ENCODE data around the gene TMEM179. TPM values are rescaled to one million over a fixed set of nuclear protein-coding genes. Genes with fewer than 3 reads are reported as not detected.

TMEM179 gene
- total and polyA plus RNA-seq, 10 of the 15 experiments (the other 5 are each of a cell fraction or from before 2014, with no cell fraction given): not detected

- ChIA-PET SMC1A (ENCODE audit: uncharacterized antibody, unreplicated experiment) (interaction anchor here (1.2 to 2.2 kb wide), 2 partner anchors 10 to 30 kb away, joined by 3 to 7 read pairs; no protein-coding TSS in a partner anchor), CTCF (interaction anchor here (1.1 to 2.5 kb wide), 4 partner anchors 11 to 58 kb away, joined by 3 to 11 read pairs (median 4); no protein-coding TSS in a partner anchor), POLR2A (no interaction called here), RAD21 (ENCODE audit: unreplicated experiment) (interaction anchor here (0.9 to 1.5 kb wide), 3 partner anchors 27 to 58 kb away, joined by 3 to 7 read pairs (median 5); no protein-coding TSS in a partner anchor)
- Histone ChIP-seq H3K4me3 (no peak overlapping the region), H3K9ac (ENCODE audit: control insufficient read depth, insufficient read depth, low read length) (no peak overlapping the region), H4K20me1 (ENCODE audit: control insufficient read depth, insufficient read depth) (no peaks in the 10 kb centered on the region), H3K27me3 (replicated peaks in 1 of 2; ENCODE audit: control insufficient read depth in 2 of 2, insufficient read depth in 2 of 2, low read length in 1 of 2) (no peaks in the 10 kb centered on the region), H3K79me2 (ENCODE audit: control insufficient read depth, insufficient read depth, low read length) (no peaks in the 10 kb centered on the region), H3K4me1 (ENCODE audit: control insufficient read depth, insufficient read depth, low read length) (peaks cover 3% of the 10 kb centered on the region), H3K4me2 (ENCODE audit: control insufficient read depth, insufficient read depth) (no peak overlapping the region), H3K9me3 (replicated peaks; ENCODE audit: control insufficient read depth, insufficient read depth, low read length) (peaks cover 2% of the 10 kb centered on the region; the same call in 2 of the 3 replicates), H3K27ac (ENCODE audit: control insufficient read depth, insufficient read depth) (no peak overlapping the region), H2AFZ (ENCODE audit: control insufficient read depth, low read depth, low read length) (no peak overlapping the region), H3K36me3 (ENCODE audit: control insufficient read depth in 2 of 2, insufficient read depth in 2 of 2, low read length in 1 of 2) (no peaks in the 10 kb centered on the region)
- intact Hi-C loops (cut with micrococcal nuclease; ENCODE audit: unreplicated experiment) (loop anchor here (1.0 kb wide), 1 partner anchor 57 kb away; no protein-coding TSS in a partner anchor), in situ Hi-C loops (cut with MboI) (no loop called here)
- BruUV-seq (replicated peaks): no TSS peak
- DNase-seq (ENCODE audit: low read depth, low spot score) (no peak), ATAC-seq (no peak; the same call in 2 of the 3 replicates), FAIRE-seq (no peak)
- 64% methylated on average over 24 of the region's 24 CpGs for WGBS (ENCODE audit: insufficient coverage, insufficient replicate concordance, low lambda C conversion rate, missing lambda C conversion rate)
- no peak for TF ChIP-seq HCFC1 (IDR thresholded peaks at IDR 0.05; ENCODE audit: low read length)
- TF ChIP-seq NR2F1 (conservative IDR thresholded peaks at IDR 0.05): no peak
- no peak for TF ChIP-seq CBX5 (IDR thresholded peaks at IDR 0.05; ENCODE audit: low read depth)
- no peak for TF ChIP-seq ZBTB33 (IDR thresholded peaks at IDR 0.05)
- TF ChIP-seq JUNB (IDR thresholded peaks at IDR 0.05): no peak
- no peak for TF ChIP-seq LARP7 (IDR thresholded peaks at IDR 0.05)
- no peak for TF ChIP-seq RCOR1 (conservative IDR thresholded peaks at IDR 0.05; ENCODE audit: low read depth, low read length)
- no peak for TF ChIP-seq IKZF2 (IDR thresholded peaks at IDR 0.05)
- no peak for TF ChIP-seq POLR2AphosphoS2 (IDR thresholded peaks at IDR 0.05; ENCODE audit: low read depth, low read length)
- no peak for TF ChIP-seq ZZZ3 (IDR thresholded peaks at IDR 0.05; ENCODE audit: control insufficient read depth, insufficient read length, low read depth)
- no peak for TF ChIP-seq POLR2A (IDR thresholded peaks at IDR 0.05; ENCODE audit: low read depth, low read length)
- no peak for TF ChIP-seq ZNF24 (IDR thresholded peaks at IDR 0.05)
- no peak for TF ChIP-seq IRF3 (IDR thresholded peaks at IDR 0.05)
- TF ChIP-seq MYB (IDR thresholded peaks at IDR 0.05; ENCODE audit: borderline replicate concordance, low read depth, low read length): no peak
- no peak for TF ChIP-seq RBBP5 (conservative IDR thresholded peaks at IDR 0.05)
- no peak for TF ChIP-seq MLLT1 (IDR thresholded peaks at IDR 0.05)
- TF ChIP-seq POU2F2 (IDR thresholded peaks at IDR 0.05; ENCODE audit: borderline replicate concordance, low read depth, low read length): no peak
Measured at GRCh38 chr14:104650981-104651875, 46.7 kb upstream of the TMEM179 start.
